GM23338 (cell line): ENCODE results near the gene ESPL1.

Experiments
- EZH2 ChIP-seq: fragments of 200-600 bp; sonication (generic); IDR thresholded peaks from one replicate; pipeline ENCODE4 v1.8.0; 2017; ENCODE audit warnings: antibody characterized with exemption, mild to moderate bottlenecking, low read depth; ENCODE audit not compliant: unreplicated experiment
- TF ChIP-seq, protein P1 (sequence below), 2 experiments: fragments of 200-600 bp in 1 of 2; sonication (generic) in 1 of 2; conservative IDR thresholded peaks; 2 replicates each; pipeline versions ENCODE4 v1.5.1 to v1.6.1; 2016 to 2017; ENCODE audit warnings: antibody characterized with exemption in 2 of 2, low read depth in 2 of 2, mild to moderate bottlenecking in 2 of 2, moderate library complexity in 1 of 2

DNA sequence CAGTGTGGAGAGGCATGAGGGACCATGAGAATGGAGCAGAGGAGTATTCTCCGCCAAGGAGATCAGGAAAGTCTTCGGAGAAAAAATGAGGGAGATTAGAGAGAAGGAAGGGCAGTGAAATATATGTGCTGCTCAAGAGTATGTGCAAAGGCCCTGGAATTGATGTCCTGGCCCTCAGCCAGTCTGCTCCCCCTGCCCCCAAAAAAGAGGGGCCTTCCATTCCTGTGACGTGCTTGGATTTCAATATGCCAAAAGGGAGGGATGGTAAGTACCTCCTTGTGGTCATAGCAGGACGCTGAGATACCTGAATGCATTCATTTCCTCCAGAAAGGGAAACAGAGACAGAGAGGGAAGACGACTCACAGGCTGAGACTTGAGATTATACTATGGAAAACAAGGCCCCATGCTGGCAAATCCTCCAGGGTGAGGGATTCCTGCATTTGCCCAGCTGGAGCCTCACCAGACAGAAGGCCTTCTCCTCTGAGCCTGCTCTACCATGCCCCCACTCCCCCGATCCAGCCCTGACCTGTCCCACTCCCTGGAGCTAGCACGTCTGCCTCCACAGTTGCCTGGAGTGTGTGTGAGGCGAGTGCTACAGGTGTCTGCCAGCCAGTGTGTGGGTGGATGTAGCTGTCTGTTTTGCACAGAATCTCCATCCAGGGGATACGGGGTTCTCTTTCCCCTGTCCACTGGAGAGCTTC is 32.2 kb upstream of the ESPL1 start:
- TF ChIP-seq, protein P1, sequence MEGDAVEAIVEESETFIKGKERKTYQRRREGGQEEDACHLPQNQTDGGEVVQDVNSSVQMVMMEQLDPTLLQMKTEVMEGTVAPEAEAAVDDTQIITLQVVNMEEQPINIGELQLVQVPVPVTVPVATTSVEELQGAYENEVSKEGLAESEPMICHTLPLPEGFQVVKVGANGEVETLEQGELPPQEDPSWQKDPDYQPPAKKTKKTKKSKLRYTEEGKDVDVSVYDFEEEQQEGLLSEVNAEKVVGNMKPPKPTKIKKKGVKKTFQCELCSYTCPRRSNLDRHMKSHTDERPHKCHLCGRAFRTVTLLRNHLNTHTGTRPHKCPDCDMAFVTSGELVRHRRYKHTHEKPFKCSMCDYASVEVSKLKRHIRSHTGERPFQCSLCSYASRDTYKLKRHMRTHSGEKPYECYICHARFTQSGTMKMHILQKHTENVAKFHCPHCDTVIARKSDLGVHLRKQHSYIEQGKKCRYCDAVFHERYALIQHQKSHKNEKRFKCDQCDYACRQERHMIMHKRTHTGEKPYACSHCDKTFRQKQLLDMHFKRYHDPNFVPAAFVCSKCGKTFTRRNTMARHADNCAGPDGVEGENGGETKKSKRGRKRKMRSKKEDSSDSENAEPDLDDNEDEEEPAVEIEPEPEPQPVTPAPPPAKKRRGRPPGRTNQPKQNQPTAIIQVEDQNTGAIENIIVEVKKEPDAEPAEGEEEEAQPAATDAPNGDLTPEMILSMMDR (conservative IDR thresholded peaks at IDR 0.05; ENCODE audit: low read depth in 2 of 2), result no peak
- no peak for TF ChIP-seq EZH2
